ENCODE data around the gene DCAF11. TPM values are rescaled to one million over a fixed set of nuclear protein-coding genes. Genes with fewer than 3 reads are reported as not detected.

Gene DCAF11
- total and polyA plus RNA-seq, 2 of the 13 experiments (the other 11 are each of a cell fraction or from before 2014, with no cell fraction given), result 150 to 257 TPM

DNA sequence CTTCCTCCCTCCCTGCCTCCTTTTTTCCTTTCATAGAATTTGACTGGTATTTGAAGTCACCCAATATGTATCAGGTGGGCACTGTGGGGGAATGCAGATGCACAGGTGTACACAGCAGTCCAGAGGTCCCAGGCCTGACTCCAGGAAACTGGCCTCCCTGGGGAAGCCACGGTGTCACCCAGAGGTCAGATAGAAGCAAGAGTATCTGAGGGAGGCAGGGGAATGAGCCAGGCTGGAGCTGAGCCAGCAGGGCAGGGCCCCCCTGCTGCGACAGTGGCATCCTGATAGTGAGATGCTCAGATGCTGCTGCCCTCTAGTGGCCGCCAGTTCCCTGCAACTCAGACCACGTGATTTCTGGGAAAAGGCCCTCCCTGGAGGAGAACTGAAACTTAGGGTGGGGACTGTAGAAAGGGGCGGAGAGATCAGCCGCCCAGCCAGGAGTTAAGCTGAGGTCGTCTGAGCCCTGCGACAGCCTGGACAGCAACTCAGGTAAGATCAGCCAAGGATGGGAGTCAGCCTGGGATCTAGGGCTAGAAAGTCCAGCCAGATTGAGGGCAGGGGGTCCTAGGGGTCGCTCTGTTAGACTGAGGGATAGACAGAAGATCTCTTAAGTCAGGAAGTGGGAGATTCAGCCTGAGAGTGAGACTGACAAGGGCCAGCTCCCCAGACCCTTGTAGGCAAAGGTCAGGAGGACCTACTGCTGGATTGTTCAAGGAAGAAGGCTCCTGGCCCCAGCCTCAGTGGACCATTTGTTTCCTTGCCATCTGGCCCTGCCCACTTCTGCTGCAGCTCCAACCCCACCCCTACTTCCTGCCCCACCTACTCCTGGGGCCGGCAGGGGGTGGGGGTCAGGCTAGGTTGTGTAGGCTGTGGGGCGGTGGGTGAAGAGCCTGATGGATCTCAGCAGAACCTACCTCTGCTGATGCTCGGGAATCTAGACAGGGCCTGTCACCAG, 46.5 kb downstream of the DCAF11 start, which contains the start of gene IRF9 (continued):
- TF ChIP-seq, protein P1, sequence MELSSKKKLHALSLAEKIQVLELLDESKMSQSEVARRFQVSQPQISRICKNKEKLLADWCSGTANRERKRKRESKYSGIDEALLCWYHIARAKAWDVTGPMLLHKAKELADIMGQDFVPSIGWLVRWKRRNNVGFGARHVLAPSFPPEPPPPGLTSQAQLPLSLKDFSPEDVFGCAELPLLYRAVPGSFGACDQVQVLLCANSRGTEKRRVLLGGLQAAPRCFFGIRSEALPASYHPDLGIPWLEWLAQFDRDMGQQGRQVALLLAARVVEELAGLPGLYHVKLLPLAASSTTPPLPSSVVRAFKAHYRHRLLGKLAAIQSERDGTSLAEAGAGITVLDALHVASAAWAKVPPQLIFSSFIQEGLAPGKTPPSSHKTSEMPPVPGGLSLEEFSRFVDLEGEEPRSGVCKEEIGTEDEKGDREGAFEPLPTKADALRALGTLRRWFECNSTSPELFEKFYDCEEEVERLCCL (CRISPR knock-in tag; IDR thresholded peaks at IDR 0.05; ENCODE audit: borderline replicate concordance), result peak; percentile 80; the same call in 1 of the 2 replicates
- TF ChIP-seq, protein P2, sequence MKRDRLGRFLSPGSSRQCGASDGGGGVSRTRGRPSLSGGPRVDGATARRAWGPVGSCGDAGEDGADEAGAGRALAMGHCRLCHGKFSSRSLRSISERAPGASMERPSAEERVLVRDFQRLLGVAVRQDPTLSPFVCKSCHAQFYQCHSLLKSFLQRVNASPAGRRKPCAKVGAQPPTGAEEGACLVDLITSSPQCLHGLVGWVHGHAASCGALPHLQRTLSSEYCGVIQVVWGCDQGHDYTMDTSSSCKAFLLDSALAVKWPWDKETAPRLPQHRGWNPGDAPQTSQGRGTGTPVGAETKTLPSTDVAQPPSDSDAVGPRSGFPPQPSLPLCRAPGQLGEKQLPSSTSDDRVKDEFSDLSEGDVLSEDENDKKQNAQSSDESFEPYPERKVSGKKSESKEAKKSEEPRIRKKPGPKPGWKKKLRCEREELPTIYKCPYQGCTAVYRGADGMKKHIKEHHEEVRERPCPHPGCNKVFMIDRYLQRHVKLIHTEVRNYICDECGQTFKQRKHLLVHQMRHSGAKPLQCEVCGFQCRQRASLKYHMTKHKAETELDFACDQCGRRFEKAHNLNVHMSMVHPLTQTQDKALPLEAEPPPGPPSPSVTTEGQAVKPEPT (CRISPR knock-in tag; IDR thresholded peaks at IDR 0.05; ENCODE audit: low read depth), result peak; percentile 95
- TF ChIP-seq ZMYM2 (CRISPR knock-in tag; IDR thresholded peaks at IDR 0.05), result peak; percentile 77; the same call in 1 of the 2 replicates
- TF ChIP-seq HHEX (CRISPR knock-in tag; IDR thresholded peaks at IDR 0.05), result peak; percentile 68
- peak; percentile 94; the same call in 1 of the 2 replicates for TF ChIP-seq RFXAP (CRISPR knock-in tag; IDR thresholded peaks at IDR 0.05; ENCODE audit: borderline replicate concordance)
- peak; percentile 99 for TF ChIP-seq ZNF615 (CRISPR knock-in tag; IDR thresholded peaks at IDR 0.05; ENCODE audit: borderline replicate concordance)
- 0 out of 2 replicates have a peak, but pooled peaks have one; percentile 64 for TF ChIP-seq XBP1 (CRISPR knock-in tag; IDR thresholded peaks at IDR 0.05)
- TF ChIP-seq ZNF317 (CRISPR knock-in tag; IDR thresholded peaks at IDR 0.05), result peak; percentile 88
- TF ChIP-seq ZNF253 (CRISPR knock-in tag; IDR thresholded peaks at IDR 0.05; ENCODE audit: borderline replicate concordance), result peak; percentile 98; the same call in 1 of the 2 replicates
- TF ChIP-seq, protein P3, sequence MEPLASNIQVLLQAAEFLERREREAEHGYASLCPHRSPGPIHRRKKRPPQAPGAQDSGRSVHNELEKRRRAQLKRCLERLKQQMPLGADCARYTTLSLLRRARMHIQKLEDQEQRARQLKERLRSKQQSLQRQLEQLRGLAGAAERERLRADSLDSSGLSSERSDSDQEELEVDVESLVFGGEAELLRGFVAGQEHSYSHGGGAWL (CRISPR knock-in tag; IDR thresholded peaks at IDR 0.05), result peak; percentile 98
- TF ChIP-seq, protein P4, sequence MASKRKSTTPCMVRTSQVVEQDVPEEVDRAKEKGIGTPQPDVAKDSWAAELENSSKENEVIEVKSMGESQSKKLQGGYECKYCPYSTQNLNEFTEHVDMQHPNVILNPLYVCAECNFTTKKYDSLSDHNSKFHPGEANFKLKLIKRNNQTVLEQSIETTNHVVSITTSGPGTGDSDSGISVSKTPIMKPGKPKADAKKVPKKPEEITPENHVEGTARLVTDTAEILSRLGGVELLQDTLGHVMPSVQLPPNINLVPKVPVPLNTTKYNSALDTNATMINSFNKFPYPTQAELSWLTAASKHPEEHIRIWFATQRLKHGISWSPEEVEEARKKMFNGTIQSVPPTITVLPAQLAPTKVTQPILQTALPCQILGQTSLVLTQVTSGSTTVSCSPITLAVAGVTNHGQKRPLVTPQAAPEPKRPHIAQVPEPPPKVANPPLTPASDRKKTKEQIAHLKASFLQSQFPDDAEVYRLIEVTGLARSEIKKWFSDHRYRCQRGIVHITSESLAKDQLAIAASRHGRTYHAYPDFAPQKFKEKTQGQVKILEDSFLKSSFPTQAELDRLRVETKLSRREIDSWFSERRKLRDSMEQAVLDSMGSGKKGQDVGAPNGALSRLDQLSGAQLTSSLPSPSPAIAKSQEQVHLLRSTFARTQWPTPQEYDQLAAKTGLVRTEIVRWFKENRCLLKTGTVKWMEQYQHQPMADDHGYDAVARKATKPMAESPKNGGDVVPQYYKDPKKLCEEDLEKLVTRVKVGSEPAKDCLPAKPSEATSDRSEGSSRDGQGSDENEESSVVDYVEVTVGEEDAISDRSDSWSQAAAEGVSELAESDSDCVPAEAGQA (IDR thresholded peaks at IDR 0.05; ENCODE audit: low read depth), result peak; percentile 85
- TF ChIP-seq, protein P4 (CRISPR knock-in tag; IDR thresholded peaks at IDR 0.05; ENCODE audit: borderline replicate concordance), result no peak
- TF ChIP-seq PLRG1 (conservative IDR thresholded peaks at IDR 0.05), result no peak
- TF ChIP-seq PITX1 (CRISPR knock-in tag; IDR thresholded peaks at IDR 0.05), result peak; percentile 80
- TF ChIP-seq ZNF879 (CRISPR knock-in tag; IDR thresholded peaks at IDR 0.05), result peak; percentile 68; the same call in 1 of the 2 replicates
- TF ChIP-seq ZNF550 (CRISPR knock-in tag; IDR thresholded peaks at IDR 0.05; ENCODE audit: borderline replicate concordance), result peak; percentile 99
- TF ChIP-seq PAX8 (CRISPR knock-in tag; IDR thresholded peaks at IDR 0.05; ENCODE audit: borderline replicate concordance), result peak; percentile 64
- peak; percentile 98 for TF ChIP-seq MLX (CRISPR knock-in tag; IDR thresholded peaks at IDR 0.05)
